GM12892 (cell line): Measurements from ENCODE around the gene OR2C3.

Experiments used
- POLR2A ChIP-seq: IDR thresholded peaks from 2 replicates; pipeline ENCODE4 v1.6.1; 2011; ENCODE audit warnings: low read depth, low read length, control low read depth
- TAF1 ChIP-seq: IDR thresholded peaks from 2 replicates; pipeline ENCODE4 v1.6.1; 2011; ENCODE audit warnings: low read depth, mild to moderate bottlenecking, control low read depth, low read length, borderline replicate concordance

DNA sequence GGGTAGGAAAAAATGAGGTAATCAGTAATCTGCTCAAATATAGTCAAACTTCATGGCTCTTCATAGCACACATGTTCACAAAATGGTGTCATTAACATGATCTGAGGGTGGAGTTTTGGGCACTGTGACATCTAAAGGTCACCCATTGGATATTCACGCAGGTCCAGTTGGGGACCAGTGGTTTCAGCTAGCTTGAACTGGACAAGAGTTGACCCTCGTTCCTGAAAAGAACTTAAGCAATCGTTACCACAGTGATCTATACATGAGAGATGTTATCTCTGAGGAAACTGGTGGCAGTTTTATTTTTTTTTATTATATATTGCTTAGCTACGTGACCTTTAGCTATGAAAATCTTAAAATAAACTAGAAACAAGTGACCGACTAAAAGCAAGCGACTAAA, 3.0 kb upstream of the OR2C3 start:
- TF ChIP-seq TAF1 (no peak), POLR2A (no peak)
